HepG2 (cell line): ENCODE measurements around the gene CYB5R3. TPM values are rescaled to one million over a fixed set of nuclear protein-coding genes. Genes with fewer than 3 reads are reported as not detected.
A peak's percentile ranks its signal among the peaks of the same experiment; 100 is the strongest.

Experiments used
- CEBPB ChIP-seq: IDR thresholded peaks from 2 replicates; pipeline ENCODE4 v1.6.1; 2011; ENCODE audit warnings: low read depth, low read length, improper control_type of control experiment, borderline replicate concordance
- HNRNPUL1 ChIP-seq: fragments of 200-400 bp; formaldehyde crosslinking; IDR thresholded peaks from 2 replicates; pipeline ENCODE4 v1.6.1; 2017; ENCODE audit warnings: low read depth, mild to moderate bottlenecking, low read length, moderate library complexity
- KIAA2018 ChIP-seq: sonication (generic); formaldehyde crosslinking; IDR thresholded peaks from 2 replicates; pipeline ENCODE4 v1.5.0; 2020; ENCODE audit warnings: mild to moderate bottlenecking, missing genetic modification reagents, borderline replicate concordance
- RFX3 ChIP-seq: IDR thresholded peaks from 2 replicates; pipeline ENCODE4 v1.6.1; 2016; ENCODE audit warnings: missing biosample characterization, missing genetic modification reagents
- ZFX ChIP-seq: sonication (generic); formaldehyde crosslinking; IDR thresholded peaks from 2 replicates; pipeline ENCODE4 v1.4.0; 2020; ENCODE audit warnings: mild to moderate bottlenecking, low read depth, missing genetic modification reagents, moderate library complexity
- ZMYM3 ChIP-seq: sonication (generic); formaldehyde crosslinking; IDR thresholded peaks from 2 replicates; pipeline ENCODE4 v1.5.1; 2020; ENCODE audit warnings: mild to moderate bottlenecking, missing genetic modification reagents
- polyA plus RNA-seq, 8 experiments: library from polyadenylated mRNA; depleted of rRNA in 3 of 8; stranded (reverse) in 7 of 8; unstranded in 1 of 8; fragments of >200 nt; fragmentation: Illumina TruSeq in 4 of 8; extraction: Trizol in 4 of 8; gene quantifications; 2 replicates each; pipeline versions ENCODE4 v1.2.1 to v1.2.3, GENCODE V29; 2011 to 2016; ENCODE audit warnings: low read depth in 4 of 8, missing spikeins in 1 of 8, mixed read lengths in 1 of 8; ENCODE audit not compliant: insufficient read depth in 1 of 8
- total RNA-seq, 5 experiments: library from RNA; depleted of rRNA; stranded (reverse); fragments of >200 nt; fragmentation: Illumina TruSeq; extraction: Trizol; gene quantifications; 2 replicates each; pipeline ENCODE4 v1.2.3, GENCODE V29; 2016; ENCODE audit warnings: low read depth in 1 of 5

CYB5R3 gene
- total and polyA plus RNA-seq, 2 of the 13 experiments (the other 11 are each of a cell fraction or from before 2014, with no cell fraction given), result 32.4 to 305 TPM

GRCh38 chr22:42620084-42620483 is 29.1 kb downstream of the CYB5R3 start (continued):
- TF ChIP-seq KIAA2018 (CRISPR knock-in tag) (no peak), HNRNPUL1 (no peak), ZFX (CRISPR knock-in tag) (0 out of 2 replicates have a peak, but pooled peaks have one; percentile 1), CEBPB (no peak), RFX3 (no peak), ZMYM3 (CRISPR knock-in tag) (peak; percentile 67)
